ENCODE data around the gene SCGN. TPM values are rescaled to one million over a fixed set of nuclear protein-coding genes. Genes with fewer than 3 reads are reported as not detected.

The SCGN gene
- total RNA-seq, 1 donor from 2014 or later, result 1.6 TPM

DNA sequence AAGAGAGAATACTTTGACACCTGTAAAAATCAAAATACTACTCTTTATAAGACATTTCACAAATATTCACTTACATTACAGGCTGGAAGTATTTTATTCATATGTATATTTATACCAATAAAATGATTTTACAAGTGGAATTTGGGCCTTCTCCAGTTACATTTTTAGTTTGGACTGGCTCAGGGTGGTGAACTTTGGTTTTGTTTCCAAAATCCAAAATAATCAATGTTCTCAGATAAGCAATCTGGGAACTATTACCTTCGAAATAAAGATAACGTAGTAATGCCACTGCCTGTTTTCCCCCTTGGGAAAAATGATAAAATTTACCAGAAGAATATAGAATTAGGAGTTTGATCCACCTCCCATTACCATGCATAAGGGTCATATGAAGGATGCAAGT is 31.6 kb upstream of the SCGN start:
- intact Hi-C loops (cut with micrococcal nuclease), result no loop called here
- no peaks in the 10 kb centered on the region for H3K9me3 ChIP-seq (replicated peaks)

DNA sequence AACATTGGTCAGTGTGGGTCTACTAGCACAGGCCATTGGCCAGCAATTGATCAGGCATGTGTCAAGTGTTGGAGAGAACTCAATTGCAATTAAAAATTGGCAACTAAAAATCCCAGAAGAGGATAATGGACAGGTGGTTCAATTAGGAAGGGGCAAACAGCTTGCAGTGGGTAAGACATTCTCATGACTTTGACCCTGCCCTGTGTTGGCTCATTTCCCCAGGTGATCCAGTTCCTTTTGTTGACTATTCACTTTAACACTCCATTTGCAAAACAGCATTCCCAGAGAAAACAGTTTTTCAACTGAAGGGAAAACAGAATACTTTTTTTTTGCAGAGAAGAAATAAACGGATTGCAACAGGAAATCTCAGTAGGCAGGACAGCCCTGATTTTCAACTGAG is 28.9 kb upstream of the SCGN start:
- Histone ChIP-seq H3K9me3 (replicated peaks) (no peaks in the 10 kb centered on the region), H3K36me3 (peaks cover 14% of the 10 kb centered on the region), H3K4me1 (no peaks in the 10 kb centered on the region), H3K27ac (replicated peaks) (no peak overlapping the region), H3K4me3 (no peak overlapping the region), H3K27me3 (ENCODE audit: low read depth) (peaks cover 14% of the 10 kb centered on the region)
- intact Hi-C loops (cut with micrococcal nuclease), result no loop called here
- TF ChIP-seq, protein P1, sequence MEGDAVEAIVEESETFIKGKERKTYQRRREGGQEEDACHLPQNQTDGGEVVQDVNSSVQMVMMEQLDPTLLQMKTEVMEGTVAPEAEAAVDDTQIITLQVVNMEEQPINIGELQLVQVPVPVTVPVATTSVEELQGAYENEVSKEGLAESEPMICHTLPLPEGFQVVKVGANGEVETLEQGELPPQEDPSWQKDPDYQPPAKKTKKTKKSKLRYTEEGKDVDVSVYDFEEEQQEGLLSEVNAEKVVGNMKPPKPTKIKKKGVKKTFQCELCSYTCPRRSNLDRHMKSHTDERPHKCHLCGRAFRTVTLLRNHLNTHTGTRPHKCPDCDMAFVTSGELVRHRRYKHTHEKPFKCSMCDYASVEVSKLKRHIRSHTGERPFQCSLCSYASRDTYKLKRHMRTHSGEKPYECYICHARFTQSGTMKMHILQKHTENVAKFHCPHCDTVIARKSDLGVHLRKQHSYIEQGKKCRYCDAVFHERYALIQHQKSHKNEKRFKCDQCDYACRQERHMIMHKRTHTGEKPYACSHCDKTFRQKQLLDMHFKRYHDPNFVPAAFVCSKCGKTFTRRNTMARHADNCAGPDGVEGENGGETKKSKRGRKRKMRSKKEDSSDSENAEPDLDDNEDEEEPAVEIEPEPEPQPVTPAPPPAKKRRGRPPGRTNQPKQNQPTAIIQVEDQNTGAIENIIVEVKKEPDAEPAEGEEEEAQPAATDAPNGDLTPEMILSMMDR (IDR thresholded peaks at IDR 0.05; ENCODE audit: borderline replicate concordance), result no peak
- DNase-seq, result no peak

More for the DNA sequence above, 31.6 kb upstream of the SCGN start:
- H3K27ac ChIP-seq (replicated peaks), result no peak overlapping the region
- no peaks in the 10 kb centered on the region for H3K4me1 ChIP-seq
- no peak for DNase-seq
- H3K4me3 ChIP-seq, result no peak overlapping the region
- H3K36me3 ChIP-seq, result peaks cover 14% of the 10 kb centered on the region
- TF ChIP-seq, protein P1 (IDR thresholded peaks at IDR 0.05; ENCODE audit: borderline replicate concordance), result no peak
- no peaks in the 10 kb centered on the region for H3K27me3 ChIP-seq (ENCODE audit: low read depth)

DNA sequence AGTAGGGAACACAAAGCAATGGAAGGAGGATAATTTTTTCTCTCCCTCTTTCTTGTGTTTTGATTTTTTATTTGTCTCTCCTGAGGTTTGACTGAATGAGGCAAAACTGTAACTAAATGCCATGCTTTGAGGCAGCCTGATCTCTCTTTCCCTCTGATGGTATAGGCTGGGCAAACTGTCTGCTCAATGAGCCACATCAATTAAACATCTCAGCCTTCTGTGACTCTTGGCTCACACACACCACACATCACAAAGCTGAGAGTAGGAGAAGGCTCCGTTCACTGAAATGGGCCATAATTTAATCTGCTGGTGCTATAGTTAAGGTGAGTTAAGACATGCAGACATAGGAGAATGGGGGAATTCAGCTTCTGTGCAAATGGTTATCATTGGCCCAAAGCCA is 28.1 kb upstream of the SCGN start:
- no peak for DNase-seq
- Histone ChIP-seq H3K27ac (replicated peaks) (no peak overlapping the region), H3K4me3 (no peak overlapping the region), H3K36me3 (peaks cover 14% of the 10 kb centered on the region), H3K9me3 (replicated peaks) (no peaks in the 10 kb centered on the region), H3K27me3 (ENCODE audit: low read depth) (peaks cover 22% of the 10 kb centered on the region), H3K4me1 (no peaks in the 10 kb centered on the region)
- TF ChIP-seq, protein P1 (IDR thresholded peaks at IDR 0.05; ENCODE audit: borderline replicate concordance), result no peak
- intact Hi-C loops (cut with micrococcal nuclease), result no loop called here

DNA sequence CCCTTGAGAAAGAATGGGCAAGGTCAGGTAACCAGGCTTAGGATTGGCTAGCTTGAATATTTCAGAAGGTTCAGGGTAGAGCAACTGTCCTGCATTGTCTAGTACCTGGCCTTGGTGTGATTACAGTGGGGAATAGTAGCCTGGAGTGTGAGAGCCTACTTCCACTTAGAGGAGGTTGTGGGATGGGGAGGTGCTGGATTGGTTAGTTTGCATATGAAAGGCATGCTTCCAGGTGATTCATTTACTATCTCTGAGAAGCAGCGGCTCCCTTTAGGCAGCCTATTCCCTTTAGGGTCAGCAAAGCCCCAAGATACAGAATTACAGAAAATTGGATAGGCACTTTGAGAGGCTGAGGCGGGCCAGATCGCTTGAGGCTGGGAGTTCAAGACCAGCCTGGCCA is 25.0 kb upstream of the SCGN start:
- TF ChIP-seq, protein P1 (IDR thresholded peaks at IDR 0.05; ENCODE audit: borderline replicate concordance), result no peak
- Histone ChIP-seq H3K9me3 (replicated peaks) (no peaks in the 10 kb centered on the region), H3K36me3 (no peaks in the 10 kb centered on the region), H3K27ac (replicated peaks) (no peak overlapping the region), H3K4me1 (no peaks in the 10 kb centered on the region), H3K27me3 (ENCODE audit: low read depth) (peaks cover 35% of the 10 kb centered on the region), H3K4me3 (no peak overlapping the region)
- no peak for DNase-seq
- intact Hi-C loops (cut with micrococcal nuclease), result no loop called here

DNA sequence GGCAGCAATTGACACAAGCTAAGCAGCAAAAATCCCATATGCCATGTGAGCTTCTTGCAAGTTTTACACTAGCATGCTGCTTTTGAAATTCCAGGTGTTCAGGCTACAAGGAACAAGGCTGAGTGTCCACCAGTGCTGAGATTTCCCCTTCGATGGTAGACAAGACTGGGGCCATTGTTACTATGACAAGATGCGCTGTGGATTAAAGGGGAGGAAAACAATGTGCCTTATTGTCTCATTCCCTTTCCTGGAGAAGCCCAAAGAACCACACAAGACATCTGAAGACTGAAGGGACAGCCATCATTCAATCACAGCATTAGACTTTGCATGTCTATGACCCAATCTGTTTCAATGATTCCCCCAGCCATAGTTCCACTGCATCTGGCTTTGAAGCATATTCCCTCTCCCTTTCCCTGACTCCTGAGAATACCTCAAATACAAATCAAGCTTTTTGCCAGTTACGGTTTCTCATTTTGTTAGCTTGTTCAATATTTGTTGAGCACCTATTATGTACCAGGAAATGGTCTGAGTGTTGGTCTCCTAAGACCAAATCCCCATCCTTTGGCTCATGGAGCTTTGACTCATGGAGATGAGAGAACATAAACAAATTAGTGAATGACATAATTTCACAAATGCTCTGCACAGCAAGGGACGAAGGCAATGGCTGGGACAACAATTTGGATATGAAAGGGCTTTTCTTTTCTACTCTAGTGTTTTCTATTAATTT is 23.4 kb upstream of the SCGN start:
- intact Hi-C loops (cut with micrococcal nuclease), result no loop called here
- Histone ChIP-seq H3K4me3 (no peak overlapping the region), H3K36me3 (no peaks in the 10 kb centered on the region), H3K27ac (replicated peaks) (no peak overlapping the region), H3K9me3 (replicated peaks) (no peaks in the 10 kb centered on the region), H3K4me1 (no peaks in the 10 kb centered on the region), H3K27me3 (ENCODE audit: low read depth) (peaks cover 51% of the 10 kb centered on the region)
- TF ChIP-seq, protein P1 (IDR thresholded peaks at IDR 0.05; ENCODE audit: borderline replicate concordance), result no peak
- DNase-seq, result no peak

Measured in left ventricle myocardium inferior (tissue), 1 donor.